DND-41 (cell line): ENCODE results near the gene ITGB1.

Experiments used
- ATAC-seq: fragments of 200-7000 bp; cut with Tn5 transposase; 3 replicates; pipeline ENCODE4 v1.9.1; 2021; ENCODE audit warnings: low read depth; ENCODE audit not compliant: insufficient read depth
- DNase-seq: peaks from one replicate; pipeline ENCODE4 v3.0.0-alpha.2; 2020
- H2AFZ ChIP-seq: 2 replicates; pipeline ENCODE4 v1.6.0; 2012; ENCODE audit warnings: low read depth, low read length
- H3K27ac ChIP-seq: 2 replicates; pipeline ENCODE4 v1.5.1; 2012; ENCODE audit warnings: low read length, inconsistent platforms
- H3K27me3 ChIP-seq: fragments of 200-600 bp; sonication (generic); 2 replicates; pipeline ENCODE4 v1.6.0; 2012; ENCODE audit warnings: low read length, mild to moderate bottlenecking, inconsistent platforms; ENCODE audit not compliant: insufficient read depth, poor library complexity
- H3K36me3 ChIP-seq: 2 replicates; pipeline ENCODE4 v1.5.1; 2012; ENCODE audit warnings: low read length, inconsistent platforms; ENCODE audit not compliant: insufficient read depth
- H3K4me1 ChIP-seq: 2 replicates; pipeline ENCODE4 v1.5.1; 2012; ENCODE audit warnings: mild to moderate bottlenecking, low read length; ENCODE audit not compliant: insufficient read depth
- H3K4me2 ChIP-seq: 2 replicates; pipeline ENCODE4 v1.6.0; 2012; ENCODE audit warnings: mild to moderate bottlenecking, moderate library complexity, low read length, inconsistent platforms; ENCODE audit not compliant: insufficient read depth
- H3K4me3 ChIP-seq, 2 experiments: fragments of 200-600 bp in 1 of 2; shearing (Covaris generic) in 1 of 2; 2 replicates each; pipeline ENCODE4 v1.5.1; 2012 to 2016; ENCODE audit warnings: inconsistent platforms in 2 of 2, low read length in 2 of 2, mild to moderate bottlenecking in 2 of 2, low read depth in 1 of 2, moderate library complexity in 1 of 2
- H3K79me2 ChIP-seq: 2 replicates; pipeline ENCODE4 v1.6.0; 2012; ENCODE audit warnings: low read length, inconsistent platforms; ENCODE audit not compliant: insufficient read depth
- H3K9ac ChIP-seq: 2 replicates; pipeline ENCODE4 v1.6.0; 2012; ENCODE audit warnings: low read depth, mild to moderate bottlenecking, inconsistent platforms, low read length, moderate library complexity
- H3K9me3 ChIP-seq: 2 replicates; pipeline ENCODE4 v1.5.1; 2012; ENCODE audit warnings: low read length, moderate library complexity, mild to moderate bottlenecking, inconsistent platforms; ENCODE audit not compliant: insufficient read depth, severe bottlenecking
- H4K20me1 ChIP-seq: 2 replicates; pipeline ENCODE4 v1.6.0; 2012; ENCODE audit warnings: low read length; ENCODE audit not compliant: insufficient read depth
- CTCF ChIP-seq: IDR thresholded peaks from 2 replicates; pipeline ENCODE4 v1.5.1; 2012; ENCODE audit warnings: borderline replicate concordance, low read length, moderate library complexity, mild to moderate bottlenecking; ENCODE audit not compliant: poor library complexity, severe bottlenecking; ENCODE audit errors: extremely low read depth
- EZH2 ChIP-seq: IDR thresholded peaks from 3 replicates; pipeline ENCODE4 v1.6.1; 2012; ENCODE audit warnings: borderline replicate concordance, low read depth, mild to moderate bottlenecking, moderate library complexity, low read length, inconsistent platforms; ENCODE audit not compliant: severe bottlenecking

Gene ITGB1

GRCh38 chr10:32976338-32976737 is 18.3 kb upstream of the ITGB1 start:
- H3K79me2 ChIP-seq: no peaks in the 10 kb centered on the region
- no peak overlapping the region for H3K4me2 ChIP-seq
- no peaks in the 10 kb centered on the region for H3K9me3 ChIP-seq
- H2AFZ ChIP-seq: no peak overlapping the region
- no peaks in the 10 kb centered on the region for H3K36me3 ChIP-seq
- DNase-seq (no peak), ATAC-seq (no peak)
- no peak overlapping the region for H3K4me3 ChIP-seq
- H3K4me1 ChIP-seq: peaks cover 25% of the 10 kb centered on the region
- TF ChIP-seq CTCF (no peak), EZH2 (no peak)
- no peaks in the 10 kb centered on the region for H4K20me1 ChIP-seq
- H3K9ac ChIP-seq: no peak overlapping the region
- no peaks in the 10 kb centered on the region for H3K27me3 ChIP-seq
- H3K27ac ChIP-seq: no peak overlapping the region

GRCh38 chr10:32972929-32973328 is 14.9 kb upstream of the ITGB1 start:
- no peak overlapping the region for H3K9ac ChIP-seq
- TF ChIP-seq CTCF: no peak
- no peak for TF ChIP-seq EZH2
- no peaks in the 10 kb centered on the region for H3K9me3 ChIP-seq
- H3K79me2 ChIP-seq: no peaks in the 10 kb centered on the region
- no peak overlapping the region for H2AFZ ChIP-seq
- H3K36me3 ChIP-seq: no peaks in the 10 kb centered on the region
- peaks cover 6% of the 10 kb centered on the region; the same call in 1 of the 2 replicates for H3K4me1 ChIP-seq
- H4K20me1 ChIP-seq: no peaks in the 10 kb centered on the region
- no peak for ATAC-seq
- no peak for DNase-seq
- no peak overlapping the region for H3K4me2 ChIP-seq
- no peak overlapping the region for H3K4me3 ChIP-seq
- H3K27ac ChIP-seq: no peak overlapping the region
- no peaks in the 10 kb centered on the region for H3K27me3 ChIP-seq

GRCh38 chr10:32972460-32972859 is 14.4 kb upstream of the ITGB1 start:
- H3K79me2 ChIP-seq: no peaks in the 10 kb centered on the region
- no peak overlapping the region for H3K9ac ChIP-seq
- no peak overlapping the region for H3K4me3 ChIP-seq
- no peak overlapping the region for H3K4me2 ChIP-seq
- no peak for DNase-seq
- H2AFZ ChIP-seq: no peak overlapping the region
- H3K27ac ChIP-seq: no peak overlapping the region
- TF ChIP-seq EZH2 (no peak), CTCF (no peak)
- H3K9me3 ChIP-seq: no peaks in the 10 kb centered on the region
- peaks cover 6% of the 10 kb centered on the region; the same call in 1 of the 2 replicates for H3K4me1 ChIP-seq
- no peak for ATAC-seq
- no peaks in the 10 kb centered on the region for H3K27me3 ChIP-seq
- H3K36me3 ChIP-seq: no peaks in the 10 kb centered on the region
- H4K20me1 ChIP-seq: no peaks in the 10 kb centered on the region
